HK-2 (cell line): ENCODE measurements around the gene GON7.
"Not testable (repeated sequence)": the region's sequence is repeated elsewhere in the genome, so short reads cannot be mapped to it uniquely, and the experiment has no call there.

Source experiments
- DNase-seq: peaks from one replicate; pipeline ENCODE4 v3.0.0-alpha.2; 2018; ENCODE audit not compliant: unreplicated experiment

The GON7 gene

GRCh38 chr14:93206793-93207467, at the start of gene GON7, which contains the start of gene UBR7:
TSS of gene GON7 (minus strand) at chr14:93207065. CDS start at chr14:93207037, 28 bp downstream.
TSS of gene UBR7 (plus strand) at chr14:93207256. CDS start at chr14:93207292, 36 bp downstream.
- DNase-seq = peak; percentile 96

- DNase-seq = no peak
Observed at GRCh38 chr14:93249128-93249831, 42.4 kb upstream of the GON7 start.

- no peak for DNase-seq
Observed at GRCh38 chr14:93246534-93246933, 39.7 kb upstream of the GON7 start.

- DNase-seq = no peak
Observed at GRCh38 chr14:93245764-93246420, 39.0 kb upstream of the GON7 start.

- no peak for DNase-seq
Observed at GRCh38 chr14:93240678-93241000, 33.8 kb upstream of the GON7 start.

GRCh38 chr14:93239869-93240677, 33.2 kb upstream of the GON7 start:
- DNase-seq = peak; percentile 67

GRCh38 chr14:93234798-93235197, 27.9 kb upstream of the GON7 start:
- DNase-seq = no peak

GRCh38 chr14:93233078-93233477, 26.2 kb upstream of the GON7 start:
- not testable (repeated sequence) for DNase-seq

GRCh38 chr14:93232159-93232558, 25.3 kb upstream of the GON7 start:
- DNase-seq = no peak

GRCh38 chr14:93231129-93231979, 24.5 kb upstream of the GON7 start:
- DNase-seq = no peak

GRCh38 chr14:93230539-93230938, 23.7 kb upstream of the GON7 start:
- DNase-seq = no peak

GRCh38 chr14:93228550-93228949, 21.7 kb upstream of the GON7 start:
- DNase-seq = no peak

GRCh38 chr14:93223565-93223964, 16.7 kb upstream of the GON7 start:
- no peak for DNase-seq

- DNase-seq = no peak
Observed at GRCh38 chr14:93220509-93220908, 13.6 kb upstream of the GON7 start.

GRCh38 chr14:93219103-93219726, 12.3 kb upstream of the GON7 start:
- no peak for DNase-seq

GRCh38 chr14:93214598-93214997, 7.7 kb upstream of the GON7 start:
- DNase-seq = no peak

- no peak for DNase-seq
Observed at GRCh38 chr14:93212432-93212831, 5.6 kb upstream of the GON7 start.

GRCh38 chr14:93207468-93208308, 823 bp upstream of the GON7 start:
- peak; percentile 66 for DNase-seq

GRCh38 chr14:93201155-93201704, 5.6 kb downstream of the GON7 start:
- DNase-seq = no peak
